DND-41 (cell line): ENCODE data around the gene LRRFIP2.

Experiments used
- CTCF ChIP-seq: IDR thresholded peaks from 2 replicates; pipeline ENCODE4 v1.5.1; 2012; ENCODE audit warnings: borderline replicate concordance, low read length, moderate library complexity, mild to moderate bottlenecking; ENCODE audit not compliant: poor library complexity, severe bottlenecking; ENCODE audit errors: extremely low read depth
- EZH2 ChIP-seq: IDR thresholded peaks from 3 replicates; pipeline ENCODE4 v1.6.1; 2012; ENCODE audit warnings: borderline replicate concordance, low read depth, mild to moderate bottlenecking, moderate library complexity, low read length, inconsistent platforms; ENCODE audit not compliant: severe bottlenecking

GRCh38 chr3:37064747-37065146 lies 109.6 kb downstream of the LRRFIP2 start:
- TF ChIP-seq CTCF: no peak
- TF ChIP-seq EZH2: no peak
